GM19099 (cell line): ENCODE results near the gene SAMD8.

Source experiments
- POLR2A ChIP-seq: IDR thresholded peaks from 3 replicates; pipeline ENCODE4 v1.6.1; 2011; ENCODE audit warnings: low read depth; ENCODE audit not compliant: insufficient read length; ENCODE audit errors: extremely low read depth

Gene SAMD8

DNA sequence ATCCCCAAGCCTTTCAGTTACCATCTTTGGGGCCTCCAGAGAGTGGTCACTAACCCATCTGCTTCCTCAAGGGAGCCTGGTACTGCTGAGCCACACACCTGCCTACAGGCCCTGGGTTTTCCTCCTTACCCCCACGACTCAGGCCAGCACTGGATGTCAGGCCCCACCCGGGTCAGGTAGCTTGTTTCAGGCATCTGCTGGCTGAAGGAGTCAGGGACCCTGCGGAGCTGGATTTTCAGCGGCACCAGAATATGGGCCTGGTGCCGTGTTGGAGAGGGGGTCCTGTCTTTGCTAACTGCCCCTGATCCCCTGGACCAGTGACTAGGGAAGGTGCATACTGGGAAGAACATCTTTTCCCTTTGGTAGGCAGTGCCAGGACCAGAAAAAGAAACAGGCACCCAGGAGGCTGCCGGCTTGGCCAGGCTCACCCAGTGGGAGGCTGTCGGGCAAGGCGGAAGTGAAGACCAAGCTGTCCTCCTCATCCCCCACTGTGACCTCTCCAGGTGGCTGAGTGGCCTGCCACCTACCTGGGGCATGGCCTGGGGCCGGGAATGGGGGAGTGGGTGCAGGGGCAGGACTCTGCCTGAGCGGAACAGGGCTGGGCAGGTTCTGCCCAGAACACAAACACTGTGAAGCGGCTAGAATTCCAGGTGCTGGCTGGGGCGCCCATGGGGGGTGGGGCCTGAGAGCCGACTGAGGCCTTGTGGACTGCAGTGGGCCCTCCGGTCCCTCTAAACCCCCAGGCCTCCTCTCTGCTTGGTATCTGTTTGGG lies 12.4 kb upstream of the SAMD8 start:
- TF ChIP-seq POLR2A = no peak

DNA sequence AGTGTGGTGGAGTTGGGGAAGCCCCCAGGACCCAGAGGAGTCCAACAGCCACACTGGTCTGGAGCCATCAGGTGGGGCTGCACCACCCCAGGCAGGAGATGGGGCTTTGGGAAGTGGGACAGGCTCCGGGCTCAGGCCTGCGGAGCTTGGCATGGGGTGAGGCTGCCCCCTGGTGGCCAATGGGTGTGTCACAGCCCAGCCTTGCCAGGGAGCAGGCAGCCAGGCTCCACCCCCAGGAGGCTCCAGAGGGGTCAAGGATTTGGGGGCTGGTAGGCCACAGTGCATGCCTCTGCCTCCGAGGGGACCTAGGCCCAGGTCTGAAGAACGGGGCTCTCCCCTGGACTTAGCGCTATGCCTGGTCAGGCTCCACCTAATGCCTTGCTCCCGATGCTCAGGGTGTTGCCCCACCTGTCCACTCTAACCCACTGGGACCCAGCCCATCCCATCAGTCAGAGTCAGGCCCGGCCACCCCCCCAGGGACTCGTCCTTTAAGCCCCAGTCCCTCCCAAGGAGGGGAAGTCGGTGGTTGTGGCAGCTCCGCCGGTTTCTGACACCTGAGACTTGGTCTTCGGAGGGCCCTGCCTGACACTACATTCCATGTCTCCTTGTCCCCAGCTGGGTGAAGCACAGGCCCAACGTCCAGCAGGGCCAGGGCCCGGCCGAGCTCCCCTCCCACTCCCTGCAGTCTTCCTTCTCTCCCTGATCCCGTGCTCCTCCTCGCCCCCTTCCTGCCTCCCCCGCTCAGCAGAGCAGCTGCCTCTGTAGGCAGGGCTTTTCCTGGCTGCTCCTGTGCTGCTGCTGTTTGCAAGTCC lies 11.3 kb upstream of the SAMD8 start:
- no peak for TF ChIP-seq POLR2A

DNA sequence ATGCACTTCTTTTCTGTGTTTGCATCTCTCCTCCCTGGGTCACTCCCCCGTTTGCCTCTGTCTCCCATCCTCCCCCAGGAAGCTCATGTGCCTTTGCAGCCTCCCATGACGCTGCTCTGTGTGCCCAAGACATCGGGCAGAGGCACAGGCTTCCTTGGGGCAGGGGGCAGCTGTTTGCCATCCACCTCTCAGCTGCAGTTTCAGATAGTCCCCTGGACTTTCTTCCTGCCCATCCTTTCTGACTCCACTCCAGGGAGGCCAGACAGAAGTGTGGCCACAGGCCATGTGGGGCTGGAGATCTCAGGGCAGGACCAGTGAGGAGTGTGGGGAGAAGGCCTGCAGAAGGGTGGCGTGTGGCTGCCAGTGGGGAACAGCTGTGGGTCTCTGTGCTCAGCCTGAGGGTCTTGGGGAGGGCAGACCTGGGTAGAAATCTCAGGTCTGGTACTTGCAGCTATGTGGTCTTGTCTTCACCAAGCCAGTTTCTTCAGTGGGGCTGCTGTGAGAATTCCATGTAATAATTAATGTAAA lies 10.6 kb upstream of the SAMD8 start:
- TF ChIP-seq POLR2A = no peak

DNA sequence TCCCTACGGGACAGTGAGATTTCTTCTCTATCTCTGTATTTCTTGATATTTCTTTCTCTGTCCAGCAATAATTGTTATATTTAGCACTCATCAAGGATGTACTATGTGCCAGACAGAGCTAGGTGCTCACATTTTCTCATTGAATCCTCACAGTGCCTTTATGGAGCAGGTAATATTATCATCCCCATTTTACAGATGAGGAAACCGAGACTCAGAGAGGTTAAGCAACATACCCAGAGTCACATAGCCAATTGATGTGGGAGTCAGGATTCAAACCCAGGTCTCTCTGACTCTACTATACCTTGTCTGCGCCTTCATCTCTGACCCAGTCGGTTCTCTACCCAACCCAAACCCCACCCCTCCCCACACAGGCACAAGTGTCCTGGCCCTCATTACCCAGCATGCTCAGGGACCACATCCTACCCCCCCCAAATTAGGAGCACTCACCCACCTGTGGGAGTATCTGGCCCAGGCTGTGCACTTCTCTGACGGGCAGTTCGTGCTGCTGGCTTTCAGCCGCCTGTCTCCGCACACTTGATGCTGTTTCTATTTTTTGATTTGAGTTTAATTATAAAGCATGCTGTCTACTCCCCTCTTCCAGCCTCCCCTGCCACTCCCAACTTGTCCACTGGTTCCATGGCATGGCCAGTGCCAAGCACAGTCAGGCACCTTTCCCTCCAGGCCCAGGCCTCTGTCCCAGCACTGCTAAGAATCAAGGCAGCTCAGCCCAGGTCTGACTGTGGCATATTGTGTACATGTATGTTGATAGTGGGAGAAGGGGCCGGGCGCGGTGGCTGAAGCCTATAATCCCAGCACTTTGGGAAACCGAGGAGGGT lies 9.8 kb upstream of the SAMD8 start:
- TF ChIP-seq POLR2A = no peak

GRCh38 chr10:75102830-75103673 lies 8.4 kb upstream of the SAMD8 start:
- TF ChIP-seq POLR2A = no peak

DNA sequence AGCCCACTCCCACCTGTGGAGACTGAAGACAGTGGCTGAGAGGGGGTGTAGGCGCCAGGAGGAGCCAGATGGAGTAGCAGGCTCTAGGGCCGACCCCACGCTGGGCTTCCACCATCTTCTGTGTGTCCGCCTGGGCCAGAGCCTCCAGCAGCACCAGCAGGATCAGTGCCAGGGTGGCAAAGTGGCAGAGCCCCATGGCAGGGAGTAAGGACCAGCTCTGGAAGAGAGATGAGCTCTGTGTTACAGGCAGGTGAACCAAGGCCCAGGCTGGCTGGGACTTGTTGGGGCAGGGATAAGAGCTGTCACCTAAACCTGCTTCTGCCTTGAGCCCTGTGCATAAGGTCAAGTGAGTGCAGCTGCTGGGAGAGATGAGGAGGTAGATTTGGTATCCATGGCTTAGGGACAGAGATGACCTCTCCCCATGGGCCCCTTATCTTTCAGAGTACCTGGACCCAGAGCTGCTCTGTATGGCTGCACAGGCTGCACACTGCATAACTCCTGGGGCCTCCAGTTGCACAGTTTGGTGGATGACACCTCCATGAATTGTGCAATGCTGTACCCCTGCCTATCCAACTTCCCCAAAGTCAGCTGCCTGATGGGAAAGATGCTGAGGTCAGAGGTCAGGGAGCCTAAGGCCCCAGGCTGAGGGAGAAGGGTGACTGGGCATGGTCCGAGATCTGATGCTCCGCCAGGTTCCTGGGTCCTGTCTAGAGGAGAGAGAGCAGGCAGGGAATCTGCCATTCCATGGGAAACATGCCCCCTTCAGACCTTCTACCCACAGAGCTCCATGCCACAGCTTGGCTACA lies 7.4 kb upstream of the SAMD8 start:
- no peak for TF ChIP-seq POLR2A

DNA sequence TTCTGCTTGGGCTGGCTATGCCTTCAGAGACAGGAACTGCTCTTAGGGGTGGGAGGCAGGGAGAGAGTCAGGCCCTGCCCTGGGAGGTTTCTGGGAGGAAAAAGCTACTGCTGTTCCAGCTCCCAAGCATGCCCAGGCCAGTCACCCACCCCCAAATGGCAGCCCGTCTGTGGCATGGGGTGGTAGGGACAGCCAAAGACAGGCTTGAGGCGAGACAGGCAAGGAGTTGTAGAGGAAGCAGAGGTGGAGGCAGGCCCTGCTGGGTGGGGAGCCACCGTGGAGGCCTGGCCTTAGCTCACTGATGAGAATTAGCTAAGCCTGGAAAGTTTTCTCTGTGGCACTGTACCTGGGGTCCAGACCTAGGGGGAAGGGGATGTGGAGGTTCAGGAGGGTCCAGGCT lies 6.6 kb upstream of the SAMD8 start:
- TF ChIP-seq POLR2A = no peak

DNA sequence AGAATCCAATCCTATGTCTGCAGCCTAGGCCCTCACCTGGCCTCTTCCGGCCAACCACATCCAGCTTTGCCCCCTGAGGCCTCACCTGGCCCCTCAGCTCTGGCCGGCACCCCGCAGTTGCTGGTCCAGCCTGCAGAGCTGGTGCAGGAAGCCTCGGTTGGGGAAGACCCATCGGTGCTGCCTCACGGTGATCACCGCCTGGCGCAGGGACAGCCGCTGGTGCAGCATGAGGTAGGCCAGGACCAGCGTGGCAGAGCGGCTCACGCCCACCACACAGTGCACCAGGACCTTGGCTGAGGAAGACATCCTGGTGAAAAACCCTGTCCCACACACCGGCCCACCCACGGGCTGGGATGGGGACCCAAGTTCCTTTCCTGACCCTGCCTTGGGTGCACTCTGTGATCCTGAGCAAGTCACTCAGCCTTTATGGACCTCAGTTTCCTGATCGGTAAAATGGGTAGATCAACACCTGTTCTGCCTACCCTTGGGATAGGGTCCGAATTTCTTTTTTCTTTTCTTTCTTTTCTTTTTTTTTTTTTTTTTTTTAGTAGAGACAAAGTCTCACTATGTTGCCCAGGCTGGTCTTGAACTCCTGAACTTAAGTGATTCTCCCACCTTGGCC lies 5.8 kb upstream of the SAMD8 start:
- TF ChIP-seq POLR2A = no peak

- no peak for TF ChIP-seq POLR2A
Measured at GRCh38 chr10:75106242-75106641, 5.2 kb upstream of the SAMD8 start.

GRCh38 chr10:75107756-75108683 lies 3.4 kb upstream of the SAMD8 start:
- no peak for TF ChIP-seq POLR2A

DNA sequence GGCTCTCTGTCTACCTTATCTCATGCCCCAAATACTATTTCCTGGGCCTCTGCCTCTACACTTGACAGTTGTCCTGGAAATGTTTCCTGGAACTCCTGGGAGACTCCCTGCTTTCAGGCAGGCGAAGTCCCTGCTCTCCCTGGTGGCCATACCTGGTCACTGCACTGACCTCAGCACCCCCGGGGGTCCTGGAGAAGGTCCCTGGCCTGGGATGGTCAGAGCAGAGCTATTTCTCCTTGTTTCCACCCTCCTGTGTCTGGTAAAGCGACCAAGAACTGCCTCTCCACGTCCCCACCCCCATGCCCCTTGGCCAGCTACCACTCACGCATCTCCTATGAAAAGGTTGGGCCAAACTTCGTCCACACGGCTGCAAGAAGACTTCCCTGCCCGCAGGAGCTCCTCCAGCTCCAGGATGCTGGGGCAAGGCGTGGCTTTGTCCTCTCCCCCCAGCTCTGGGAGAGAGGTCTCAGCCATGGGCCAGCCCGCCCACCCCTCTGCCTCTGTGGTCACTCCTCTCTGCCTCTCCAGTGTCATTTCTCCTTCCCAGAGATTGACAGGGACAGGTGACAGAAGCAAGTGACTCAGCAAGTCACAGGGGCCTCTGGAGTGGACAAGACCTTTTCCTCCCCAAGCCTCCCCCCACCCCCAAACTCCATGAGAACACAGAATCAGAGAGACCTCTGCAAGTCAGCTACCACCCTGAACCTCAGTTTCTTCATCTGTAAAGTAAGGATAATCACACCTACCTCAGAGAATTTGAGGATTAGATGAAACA lies 2.6 kb upstream of the SAMD8 start:
- no peak for TF ChIP-seq POLR2A
